ENCODE measurements around the gene CKS1B.

Gene CKS1B

DNA sequence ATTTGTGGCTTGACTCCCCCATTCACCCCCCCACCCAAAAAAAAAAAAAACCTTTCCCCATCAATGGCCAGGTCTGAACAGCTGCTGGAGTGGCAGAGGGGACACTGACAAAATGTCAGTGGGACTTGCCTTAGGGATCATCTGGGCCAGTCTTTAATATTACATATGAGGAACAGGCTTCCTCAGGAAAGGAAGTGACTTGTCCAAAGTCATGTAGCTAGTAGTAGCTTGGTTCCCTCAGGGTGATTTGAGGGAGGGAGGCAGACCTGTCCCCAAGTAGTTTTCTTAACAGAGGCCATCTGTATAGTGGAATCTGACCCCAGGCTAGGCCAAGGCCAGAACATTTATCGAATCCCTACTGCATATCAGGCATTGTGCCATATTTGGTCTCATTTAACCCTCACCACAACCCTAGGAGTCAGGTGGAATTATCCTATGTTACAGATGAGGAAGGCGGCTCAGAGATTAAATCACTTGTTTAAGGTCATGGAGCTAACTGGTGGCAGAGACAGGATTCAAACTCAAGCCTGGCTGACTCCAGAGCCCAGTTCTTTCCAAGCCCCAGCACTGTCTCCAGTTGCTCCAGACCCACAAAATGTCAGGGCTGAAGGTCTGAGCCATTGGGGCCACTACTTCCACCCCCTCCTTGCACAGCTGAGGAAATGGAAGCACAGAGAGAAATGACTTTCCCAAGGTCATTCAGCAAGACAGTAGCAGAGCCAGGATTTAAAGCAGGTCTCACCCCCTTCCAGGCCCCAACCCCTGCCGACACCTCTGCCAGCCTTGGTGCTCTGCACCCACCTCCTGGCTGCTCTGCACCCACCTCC, 38.5 kb downstream of the CKS1B start:
- DNase-seq (ENCODE audit: low read depth in 2 of 2, low spot score in 1 of 2): no peak

GRCh38 chr1:155013632-155014031, 39.2 kb downstream of the CKS1B start:
- no peak for DNase-seq (ENCODE audit: low read depth in 2 of 2, low spot score in 1 of 2)

- no peak for DNase-seq (ENCODE audit: low read depth in 2 of 2, low spot score in 1 of 2)
Observed at GRCh38 chr1:155014709-155015508, 40.4 kb downstream of the CKS1B start.

DNA sequence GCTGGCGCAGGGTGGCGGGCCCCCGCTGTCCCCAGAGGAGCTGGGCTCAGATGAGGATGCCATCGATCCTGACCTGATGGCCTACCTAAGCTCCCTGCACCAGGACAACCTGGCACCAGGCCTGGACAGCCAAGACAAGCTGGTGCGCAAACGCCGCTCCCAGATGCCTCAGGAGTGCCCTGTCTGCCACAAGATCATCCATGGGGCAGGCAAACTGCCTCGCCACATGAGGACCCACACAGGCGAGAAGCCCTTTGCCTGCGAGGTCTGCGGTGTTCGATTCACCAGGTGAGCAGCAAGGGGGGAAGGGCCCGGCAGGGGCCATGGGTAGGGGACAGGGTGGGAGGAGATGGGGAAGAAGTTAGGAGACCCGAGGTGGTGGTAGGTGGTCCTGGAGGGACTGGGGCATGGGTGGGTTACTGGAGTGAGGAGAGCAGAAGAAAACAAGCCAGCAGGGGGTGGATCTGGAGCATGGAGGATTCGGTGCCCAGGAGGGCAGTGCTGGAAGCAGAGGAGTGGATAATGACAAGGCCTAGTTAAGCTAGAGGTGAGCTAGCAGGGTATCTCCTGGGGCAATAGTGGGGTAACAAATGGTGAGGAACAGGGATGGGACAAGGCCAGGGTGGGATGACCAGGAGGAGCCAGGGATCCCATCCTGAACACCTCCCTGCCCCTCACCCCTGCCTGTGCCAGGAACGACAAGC, 41.2 kb downstream of the CKS1B start:
- no peak for DNase-seq (ENCODE audit: low read depth in 2 of 2, low spot score in 1 of 2)

DNA sequence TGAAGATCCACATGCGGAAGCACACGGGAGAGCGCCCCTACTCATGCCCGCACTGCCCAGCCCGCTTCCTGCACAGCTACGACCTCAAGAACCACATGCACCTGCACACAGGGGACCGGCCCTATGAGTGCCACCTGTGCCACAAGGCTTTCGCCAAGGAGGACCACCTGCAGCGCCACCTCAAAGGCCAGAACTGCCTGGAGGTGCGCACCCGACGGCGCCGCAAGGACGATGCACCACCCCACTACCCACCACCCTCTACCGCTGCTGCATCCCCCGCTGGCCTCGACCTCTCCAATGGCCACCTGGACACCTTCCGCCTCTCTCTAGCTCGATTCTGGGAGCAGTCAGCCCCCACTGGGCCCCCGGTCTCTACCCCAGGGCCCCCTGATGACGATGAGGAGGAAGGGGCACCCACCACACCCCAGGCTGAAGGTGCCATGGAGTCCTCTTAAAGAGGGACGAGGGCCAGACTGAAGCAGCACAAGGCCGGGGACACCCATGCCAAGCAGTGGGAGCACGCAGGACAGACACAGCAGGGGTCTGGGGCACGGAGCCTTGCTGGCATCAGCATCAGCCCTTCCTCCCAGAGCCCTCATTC, 41.9 kb downstream of the CKS1B start:
- DNase-seq (ENCODE audit: low read depth in 2 of 2, low spot score in 1 of 2): no peak

DNA sequence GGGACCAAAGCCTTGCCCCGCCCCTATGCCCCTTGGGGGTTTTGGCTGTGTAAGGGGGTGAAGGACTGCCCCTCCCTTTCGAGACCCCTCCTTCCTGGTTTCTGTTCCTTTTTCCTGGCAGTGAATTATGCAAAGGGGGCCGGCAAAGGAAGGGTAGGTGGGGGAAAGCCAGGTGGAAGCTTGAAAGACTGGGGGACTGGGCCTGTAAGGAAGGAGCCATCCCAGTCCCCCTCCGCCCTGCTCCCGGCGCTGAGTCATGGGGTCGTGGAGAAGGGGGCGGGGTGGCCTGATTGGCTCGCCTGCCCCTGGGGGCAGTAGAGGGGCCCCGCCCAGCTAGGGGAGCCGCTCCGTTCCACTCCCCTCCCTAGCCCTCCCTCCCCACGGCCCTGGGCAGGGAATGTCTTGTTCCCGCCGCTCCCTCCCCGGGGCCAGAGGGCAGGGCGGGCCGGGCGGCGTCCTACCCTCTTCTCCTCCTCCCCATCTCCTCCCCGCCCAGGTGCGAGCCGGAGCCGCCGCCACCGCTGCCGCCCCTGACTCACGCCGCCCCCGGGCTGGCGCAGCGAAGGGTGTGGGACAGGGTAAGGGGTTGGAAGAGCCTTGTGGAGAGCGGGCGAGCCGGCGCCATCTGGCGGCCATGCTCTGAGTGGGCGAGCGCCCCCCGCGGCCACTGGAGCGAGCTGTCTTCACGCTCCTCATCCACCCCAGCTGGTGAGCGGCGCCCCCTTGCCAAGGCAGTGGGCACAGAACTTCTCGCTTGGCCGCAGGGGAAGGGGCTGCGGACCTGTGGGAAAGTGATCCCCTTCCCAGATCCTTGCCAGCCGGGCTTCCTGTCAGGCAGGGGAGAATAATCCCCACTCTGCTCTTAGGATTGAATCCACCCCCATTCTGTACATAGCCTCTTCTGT, 42.8 kb downstream of the CKS1B start:
- peak; percentile 74 to 84 for DNase-seq (ENCODE audit: low read depth in 2 of 2, low spot score in 1 of 2)

DNA sequence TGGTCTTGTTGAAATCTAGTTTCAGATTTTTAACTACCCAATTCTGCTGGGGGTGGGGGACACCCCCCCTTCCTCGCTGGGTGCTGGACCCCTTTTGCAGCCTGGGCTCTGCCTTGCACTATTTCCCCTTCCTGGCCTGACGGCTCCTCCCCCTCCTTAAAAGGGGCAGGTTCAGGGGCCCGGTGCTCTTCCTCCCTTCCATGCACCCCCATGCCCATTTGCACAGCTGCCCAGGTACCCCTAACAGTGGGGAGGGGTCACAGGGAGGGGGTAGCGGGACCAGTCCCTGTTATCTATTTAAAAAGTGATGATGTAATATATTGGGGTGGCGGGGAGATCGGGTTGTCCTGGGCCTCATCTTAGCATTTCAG, 43.5 kb downstream of the CKS1B start:
- no peak for DNase-seq (ENCODE audit: low read depth in 2 of 2, low spot score in 1 of 2)

DNA sequence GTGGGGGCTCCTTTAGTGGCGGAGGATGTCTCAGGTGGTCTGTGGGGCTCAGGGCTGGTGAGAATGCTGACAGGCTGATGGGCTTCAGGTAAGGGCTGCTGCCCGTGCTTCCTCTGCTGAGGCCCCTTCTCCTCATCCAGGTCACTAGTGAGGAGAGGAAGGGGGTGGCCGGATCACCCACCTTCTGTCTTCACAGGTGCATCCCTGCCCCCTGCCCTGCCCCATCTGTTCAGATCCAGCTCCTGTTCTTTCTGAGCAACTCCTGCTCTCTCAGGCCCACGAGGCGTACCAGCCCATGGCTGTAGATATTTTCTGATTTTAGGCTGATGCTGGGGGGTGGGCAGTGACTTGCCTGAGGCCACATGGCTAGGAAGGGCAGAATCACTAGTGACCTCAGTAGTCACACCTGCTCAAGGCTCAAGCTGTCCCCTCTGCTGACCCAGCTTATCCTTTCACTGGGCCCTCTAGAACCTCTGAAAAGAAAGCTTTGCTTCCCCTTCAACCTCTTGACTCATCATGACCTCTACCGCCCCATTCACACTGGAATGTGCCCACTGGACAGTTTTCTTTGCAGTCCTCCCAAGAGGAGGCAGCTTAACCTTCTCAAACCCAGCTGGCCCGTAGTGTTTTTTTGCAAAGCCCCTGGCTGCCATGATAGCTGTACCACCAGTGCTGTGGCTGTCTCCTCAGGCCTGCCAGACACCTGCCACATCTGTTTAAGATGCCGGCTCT, 44.3 kb downstream of the CKS1B start:
- no peak for DNase-seq (ENCODE audit: low read depth in 2 of 2, low spot score in 1 of 2)

DNA sequence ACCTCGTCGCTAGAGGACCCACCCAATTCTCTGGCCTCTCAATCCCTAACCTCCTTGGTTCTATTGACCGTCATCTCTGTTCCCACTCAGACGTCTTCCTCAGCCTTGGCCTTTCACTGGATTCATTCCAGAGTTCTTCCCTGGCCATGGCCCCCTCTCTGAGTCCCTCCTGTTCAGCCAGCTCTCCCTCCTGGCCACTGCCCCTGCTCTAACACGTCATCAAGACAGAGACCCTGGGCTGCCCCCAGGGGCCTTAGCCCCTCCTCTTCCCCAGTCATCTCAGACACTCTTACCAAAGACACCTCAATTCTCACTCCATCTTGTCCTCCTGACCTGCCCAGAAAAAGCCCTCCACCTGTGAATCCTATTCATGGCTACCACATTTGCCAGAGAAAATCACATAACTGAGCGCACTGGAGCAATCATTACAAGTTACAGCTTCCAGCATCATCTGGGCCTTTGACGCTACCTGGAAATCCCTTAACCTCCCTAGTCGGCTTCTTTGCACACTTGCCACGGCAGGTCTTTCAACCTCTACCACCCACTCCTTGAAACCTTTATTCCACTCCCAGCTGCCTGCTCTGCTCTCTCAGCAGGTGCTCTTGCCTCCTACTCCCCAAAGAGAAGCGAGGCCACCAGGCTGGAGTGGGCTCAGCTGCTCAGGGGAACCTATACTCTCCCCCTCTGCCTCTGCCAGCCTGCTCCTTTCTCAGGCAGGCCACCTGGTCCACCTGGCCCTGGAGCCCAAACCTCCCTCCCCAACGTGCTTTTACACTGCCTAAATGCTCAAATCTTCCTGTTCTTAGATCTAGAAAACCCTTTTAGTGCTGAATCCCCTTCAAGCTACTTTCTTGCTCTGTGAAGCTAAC, 45.1 kb downstream of the CKS1B start:
- DNase-seq (ENCODE audit: low read depth in 2 of 2, low spot score in 1 of 2): no peak

GRCh38 chr1:155022136-155022926, 47.9 kb downstream of the CKS1B start:
- no peak for DNase-seq (ENCODE audit: low read depth in 2 of 2, low spot score in 1 of 2)

GRCh38 chr1:155022927-155023236, 48.4 kb downstream of the CKS1B start:
- no peak for DNase-seq (ENCODE audit: low read depth in 2 of 2, low spot score in 1 of 2)

GRCh38 chr1:155023627-155024026, 49.1 kb downstream of the CKS1B start:
- DNase-seq (ENCODE audit: low read depth in 2 of 2, low spot score in 1 of 2): no peak

- no peak for DNase-seq (ENCODE audit: low read depth in 2 of 2, low spot score in 1 of 2)
Observed at GRCh38 chr1:155024315-155024714, 49.8 kb downstream of the CKS1B start.

GRCh38 chr1:155026154-155026553, 51.7 kb downstream of the CKS1B start:
- no peak for DNase-seq (ENCODE audit: low read depth in 2 of 2, low spot score in 1 of 2)

DNA sequence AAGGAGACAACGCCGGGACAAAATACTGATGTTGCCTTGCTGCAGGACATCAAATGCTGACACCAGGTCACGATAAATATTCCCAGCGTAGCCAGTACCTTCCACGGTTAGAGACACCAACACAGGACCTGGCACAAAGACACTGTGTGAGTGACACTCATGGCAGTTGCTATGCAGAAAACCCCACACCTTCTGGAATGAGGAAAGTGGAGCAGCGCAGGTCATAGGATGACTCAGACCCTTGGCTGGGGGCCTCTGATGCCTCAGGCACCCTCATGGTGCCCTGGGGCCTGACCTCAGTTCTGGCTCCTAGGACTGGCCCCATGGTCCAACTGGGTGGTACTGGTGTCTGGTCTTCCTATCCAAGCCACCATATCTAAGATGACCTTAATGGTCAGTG, 52.1 kb downstream of the CKS1B start:
- DNase-seq (ENCODE audit: low read depth in 2 of 2, low spot score in 1 of 2): no peak
